RCC 7860 (cell line): ENCODE results near the gene PNPLA7.
"Not testable (repeated sequence)": the region's sequence is repeated elsewhere in the genome, so short reads cannot be mapped to it uniquely, and the experiment has no call there.

ENCODE experiments used
- DNase-seq: peaks from one replicate; pipeline ENCODE4 v3.0.0-alpha.2; 2015; ENCODE audit warnings: low spot score
- FAIRE-seq: peaks from 2 replicates; lab custom pipeline; 2012; peaks lifted over from hg19 to GRCh38; lab: Jason Lieb, UNC

Gene PNPLA7

GRCh38 chr9:137516144-137516917 lies 33.9 kb downstream of the PNPLA7 start:
- DNase-seq = no peak
- no peak for FAIRE-seq

- DNase-seq (no peak), FAIRE-seq (no peak)
These were observed 34.9 kb downstream of the PNPLA7 start for GRCh38 chr9:137515338-137515724.

DNA sequence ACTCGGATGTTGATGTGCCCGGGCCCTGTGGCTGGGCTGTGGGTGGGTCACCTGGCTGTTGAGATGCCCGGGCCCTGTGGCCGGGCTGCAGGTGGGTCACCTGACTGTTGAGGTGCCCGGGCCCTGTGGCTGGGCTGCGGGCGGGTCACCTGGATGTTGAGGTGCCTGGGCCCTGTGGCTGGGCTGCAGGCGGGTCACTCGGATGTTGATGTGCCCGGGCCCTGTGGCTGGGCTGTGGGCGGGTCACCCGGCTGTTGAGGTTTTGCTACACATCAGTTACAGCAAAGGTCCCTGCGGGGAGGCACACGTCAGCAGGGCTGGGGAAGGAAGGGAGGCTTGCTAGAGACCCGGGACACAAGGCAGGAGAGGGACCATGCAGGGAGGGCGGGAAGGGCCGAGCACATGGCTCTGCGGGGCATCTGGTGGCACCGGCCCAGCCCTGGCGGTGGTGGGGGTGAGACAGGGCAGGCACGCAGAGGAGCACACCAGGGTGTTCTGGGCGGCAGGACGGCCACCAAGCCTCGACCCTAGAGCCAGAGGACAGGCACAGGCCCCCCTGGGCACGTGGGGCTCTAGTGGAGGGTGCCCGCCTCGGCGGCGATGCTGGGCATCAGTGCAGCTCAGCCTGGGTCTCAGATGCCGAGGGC lies 35.4 kb downstream of the PNPLA7 start:
- DNase-seq (no peak), FAIRE-seq (no peak)

DNA sequence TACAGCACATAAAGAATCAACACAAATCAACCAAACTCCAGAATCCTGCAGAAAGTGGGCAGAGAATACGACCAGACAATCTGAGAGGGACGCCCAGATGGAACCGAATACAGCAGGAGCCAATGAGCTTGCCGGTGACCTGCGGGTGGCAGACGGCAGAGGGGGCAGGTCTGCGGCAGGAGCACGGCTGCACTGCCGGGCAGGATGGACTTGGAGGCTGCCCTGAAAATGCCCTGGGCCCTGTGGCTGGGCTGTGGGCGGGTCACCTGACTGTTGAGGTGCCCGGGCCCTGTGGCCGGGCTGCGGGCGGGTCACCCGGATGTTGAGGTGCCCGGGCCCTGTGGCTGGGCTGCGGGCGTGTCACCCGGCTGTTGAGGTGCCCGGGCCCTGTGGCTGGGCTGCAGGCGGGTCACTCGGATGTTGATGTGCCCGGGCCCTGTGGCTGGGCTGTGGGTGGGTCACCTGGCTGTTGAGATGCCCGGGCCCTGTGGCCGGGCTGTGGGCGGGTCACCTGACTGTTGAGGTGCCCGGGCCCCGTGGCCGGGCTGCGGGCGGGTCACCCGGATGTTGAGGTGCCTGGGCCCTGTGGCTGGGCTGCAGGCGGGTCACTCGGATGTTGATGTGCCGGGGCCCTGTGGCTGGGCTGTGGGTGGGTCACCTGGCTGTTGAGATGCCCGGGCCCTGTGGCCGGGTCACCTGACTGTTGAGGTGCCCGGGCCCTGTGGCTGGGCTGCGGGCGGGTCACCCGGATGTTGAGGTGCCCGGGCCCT lies 36.2 kb downstream of the PNPLA7 start:
- not testable (repeated sequence) for FAIRE-seq, DNase-seq

GRCh38 chr9:137513136-137513535 lies 37.1 kb downstream of the PNPLA7 start:
- not testable (repeated sequence) for FAIRE-seq, DNase-seq

DNA sequence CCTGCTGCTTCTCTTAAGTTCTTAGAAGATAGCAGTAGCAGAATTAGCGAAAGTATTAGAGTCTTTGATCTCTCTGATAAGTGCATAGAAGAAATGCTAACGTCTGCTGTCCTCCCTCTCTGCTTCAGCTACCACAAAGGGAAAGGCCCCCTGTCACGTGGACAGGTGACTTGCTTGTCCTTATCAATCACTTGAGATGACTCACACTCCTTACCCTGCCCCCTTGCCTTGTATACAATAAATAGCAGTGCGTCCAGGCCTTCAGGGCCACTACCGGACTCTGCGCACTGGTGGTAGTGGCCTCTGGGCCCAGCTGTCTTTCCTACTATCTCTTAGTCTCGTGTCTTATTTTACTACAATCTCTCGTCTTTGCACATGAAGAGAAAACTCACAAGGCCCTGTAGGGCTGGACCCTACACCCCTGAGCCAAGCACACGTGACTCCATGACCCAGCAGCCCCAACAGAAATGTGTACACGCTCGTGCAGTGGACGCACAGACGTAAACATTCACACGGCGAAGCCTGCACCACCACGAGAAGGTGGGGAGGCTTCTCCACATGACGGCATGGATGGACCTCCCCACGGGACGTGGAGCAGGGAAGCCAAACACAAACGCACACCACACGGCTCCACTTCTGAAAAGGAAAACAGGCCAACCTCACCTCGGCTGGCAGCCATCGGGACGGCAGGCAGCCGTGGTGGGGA lies 38.3 kb downstream of the PNPLA7 start:
- FAIRE-seq = no peak
- DNase-seq = no peak

DNA sequence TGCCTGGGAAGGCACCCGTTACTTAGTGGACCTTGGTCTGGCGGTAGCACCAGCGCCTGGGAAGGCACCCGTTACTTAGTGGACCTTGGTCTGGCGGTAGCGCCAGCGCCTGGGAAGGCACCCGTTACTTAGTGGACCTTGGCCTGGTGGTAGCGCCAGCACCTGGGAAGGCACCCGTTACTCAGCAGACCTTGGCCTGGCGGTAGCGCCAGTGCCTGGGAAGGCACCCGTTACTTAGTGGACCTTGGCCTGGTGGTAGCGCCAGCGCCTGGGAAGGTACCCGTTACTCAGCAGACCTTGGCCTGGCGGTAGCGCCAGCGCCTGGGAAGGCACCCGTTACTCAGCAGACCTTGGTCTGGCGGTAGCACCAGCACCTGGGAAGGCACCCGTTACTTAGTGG lies 39.1 kb downstream of the PNPLA7 start:
- FAIRE-seq, DNase-seq: not testable (repeated sequence)

GRCh38 chr9:137509198-137509597 lies 41.0 kb downstream of the PNPLA7 start:
- DNase-seq = no peak
- no peak for FAIRE-seq

DNA sequence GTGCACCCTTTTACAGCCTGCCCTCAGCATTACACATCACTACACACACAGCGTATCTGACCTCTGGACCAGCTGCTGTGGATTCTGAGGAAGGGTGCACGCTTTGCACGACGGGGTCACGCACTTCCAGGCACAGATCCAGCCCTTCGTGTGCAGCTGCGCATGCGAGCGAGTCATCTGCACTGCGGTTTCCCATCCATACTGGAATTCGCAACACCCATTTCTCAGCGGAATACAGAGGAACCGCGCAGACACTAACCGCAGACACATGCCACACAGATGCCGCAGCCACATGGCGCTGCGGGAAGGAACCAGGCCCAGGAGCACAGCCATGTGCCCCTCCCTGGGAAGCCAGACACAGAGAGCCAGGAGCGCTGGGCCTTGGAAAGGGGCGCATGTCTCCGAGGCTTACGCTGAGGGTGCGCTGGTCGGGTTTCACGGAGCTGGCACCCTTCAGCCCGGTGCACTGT lies 43.5 kb downstream of the PNPLA7 start:
- DNase-seq = no peak
- FAIRE-seq = no peak

- no peak for FAIRE-seq
These were observed 43.9 kb downstream of the PNPLA7 start for GRCh38 chr9:137506274-137506673.

DNA sequence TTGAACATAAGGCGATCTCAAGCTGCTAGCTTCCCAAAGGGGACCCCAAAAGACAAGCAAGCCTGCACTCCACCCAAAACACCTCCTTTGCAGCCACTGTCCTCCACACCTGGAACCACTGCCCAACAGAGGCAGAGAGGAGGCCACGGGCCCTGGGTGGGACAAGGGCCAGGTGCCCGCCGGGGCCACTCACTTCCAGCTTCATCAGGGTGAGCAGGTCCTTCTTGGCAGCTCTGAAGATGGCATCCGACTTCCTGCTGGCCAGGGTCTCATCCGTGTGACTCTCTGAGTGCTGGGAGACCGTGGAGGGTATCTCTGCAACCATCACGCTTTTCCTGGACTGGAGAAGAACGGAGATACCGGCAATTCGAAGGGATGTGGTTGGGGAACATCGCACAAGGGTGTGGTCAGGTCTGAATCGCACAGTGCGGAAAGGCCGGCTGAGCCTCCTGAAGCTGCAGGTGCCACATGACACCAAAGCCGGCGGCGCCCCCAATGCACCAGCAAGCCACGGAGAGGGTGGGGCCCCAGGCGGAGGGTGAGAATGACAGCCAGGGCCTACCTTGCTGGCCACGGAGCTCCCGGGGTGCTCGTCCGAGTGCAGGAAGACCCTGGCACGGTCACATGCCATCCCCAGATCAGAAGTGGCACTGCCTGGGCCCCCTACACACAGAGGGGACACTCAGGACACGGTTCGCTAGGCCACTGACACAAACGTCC lies 44.6 kb downstream of the PNPLA7 start:
- DNase-seq = no peak
- FAIRE-seq = no peak

More at GRCh38 chr9:137506274-137506673, 43.9 kb downstream of the PNPLA7 start:
- DNase-seq = no peak

GRCh38 chr9:137504432-137504777 lies 45.8 kb downstream of the PNPLA7 start:
- no peak for FAIRE-seq
- DNase-seq = no peak

DNA sequence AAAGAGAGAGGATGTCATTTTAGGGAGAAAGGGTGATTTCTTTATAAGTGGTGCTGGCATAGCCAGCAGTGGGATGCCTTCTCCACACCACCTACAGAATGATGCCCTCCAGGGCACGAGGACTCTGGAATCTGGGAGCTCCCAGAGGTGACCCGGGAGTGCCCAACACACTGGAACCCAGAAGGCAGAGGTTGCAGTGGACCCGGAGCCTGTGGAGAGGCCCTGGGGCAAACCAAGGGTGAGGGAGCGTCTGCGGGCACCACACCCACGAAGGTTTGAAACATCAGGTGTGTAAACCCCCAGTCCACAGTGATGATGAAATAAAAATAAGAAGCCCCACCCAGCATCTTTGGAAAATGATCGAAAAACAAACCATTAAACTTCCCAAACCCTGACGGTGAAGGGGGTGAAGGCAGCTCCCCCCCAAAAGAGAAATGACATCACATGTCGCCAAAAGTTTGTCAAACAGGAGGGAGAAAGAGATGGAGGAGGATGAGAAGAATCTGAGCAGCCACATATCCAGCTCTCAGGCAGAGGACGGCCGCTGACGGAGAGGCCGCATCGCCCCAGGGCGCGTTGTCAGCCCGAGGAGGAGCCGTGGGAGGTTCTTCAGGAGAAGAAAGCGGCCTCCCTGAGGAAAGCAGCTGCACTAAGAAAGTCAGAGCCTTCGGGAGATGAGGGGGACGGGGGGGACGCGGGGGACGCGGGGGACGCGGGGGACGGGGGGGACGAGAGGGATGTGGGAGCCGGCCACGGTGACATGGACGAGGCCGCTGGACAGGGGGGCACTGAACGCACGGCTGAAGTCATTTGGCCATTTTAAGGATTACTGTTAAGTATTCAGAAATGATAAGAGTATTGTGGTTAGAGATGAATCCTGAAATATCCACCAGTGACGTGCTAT lies 47.9 kb downstream of the PNPLA7 start:
- FAIRE-seq (no peak), DNase-seq (no peak)

GRCh38 chr9:137501457-137501856 lies 48.7 kb downstream of the PNPLA7 start:
- DNase-seq (no peak), FAIRE-seq (no peak)

DNA sequence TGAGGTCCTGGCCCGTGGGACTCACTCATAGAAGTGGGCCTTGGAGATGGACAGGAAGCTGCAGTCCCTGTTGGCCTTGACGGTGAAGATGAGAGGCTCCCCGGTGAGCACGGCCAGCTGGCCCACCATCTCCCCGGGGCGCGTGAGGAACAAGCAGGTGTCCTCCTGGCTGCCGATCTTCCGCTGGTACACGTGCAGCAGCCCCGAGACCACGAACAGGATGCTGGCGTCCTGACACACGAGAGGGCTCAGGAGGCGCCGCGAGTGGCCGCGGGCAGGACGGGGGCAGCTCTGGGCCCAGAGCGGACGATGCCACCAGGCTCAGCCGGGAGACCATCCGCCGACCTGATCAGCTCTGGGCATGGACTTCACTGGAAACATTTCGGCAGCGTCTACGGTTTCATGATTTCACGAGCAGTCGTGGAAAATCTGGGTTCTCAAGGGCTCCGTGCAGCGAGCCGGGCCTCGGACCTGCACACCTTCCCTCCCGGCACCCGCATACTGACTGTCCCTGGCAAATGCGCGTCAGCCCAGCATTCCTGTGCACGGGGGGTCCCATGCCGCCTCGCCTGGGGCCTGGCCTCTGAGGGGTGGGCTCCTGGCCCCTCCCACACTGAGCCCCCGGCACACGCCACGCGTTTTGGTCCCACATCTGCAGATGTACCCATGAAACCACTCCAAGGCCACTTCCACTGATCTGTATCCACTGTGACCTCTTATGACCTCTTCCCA lies 49.4 kb downstream of the PNPLA7 start:
- no peak for DNase-seq
- no peak for FAIRE-seq

- FAIRE-seq = no peak
These were observed 50.1 kb downstream of the PNPLA7 start for GRCh38 chr9:137499858-137500661.

DNA sequence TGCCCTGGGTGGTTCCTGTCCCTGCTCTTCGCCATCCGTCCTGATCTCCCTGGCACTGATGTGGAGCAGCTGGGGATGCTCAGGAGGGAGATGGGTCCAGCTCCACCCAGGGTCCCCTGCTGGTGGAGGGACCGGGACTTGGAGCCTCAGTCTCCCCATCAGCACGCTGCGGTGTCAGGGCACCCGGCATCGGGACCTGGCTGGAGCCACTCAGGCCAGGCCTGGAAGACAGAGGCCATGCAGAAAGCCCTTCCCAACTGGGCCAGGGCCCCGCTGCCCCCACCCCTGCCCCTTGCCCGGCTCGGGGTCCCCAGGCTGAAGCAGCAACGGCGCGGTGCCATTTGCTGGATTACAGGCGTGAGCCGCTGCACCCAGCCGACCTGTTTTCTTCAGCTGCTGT lies 50.8 kb downstream of the PNPLA7 start:
- DNase-seq = no peak
- no peak for FAIRE-seq

More at GRCh38 chr9:137499858-137500661, 50.1 kb downstream of the PNPLA7 start:
- DNase-seq = no peak

- no peak for DNase-seq
- no peak for FAIRE-seq
These were observed 51.5 kb downstream of the PNPLA7 start for GRCh38 chr9:137498720-137499150.
